ENCODE measurements around the gene CACNA1C.

DNA sequence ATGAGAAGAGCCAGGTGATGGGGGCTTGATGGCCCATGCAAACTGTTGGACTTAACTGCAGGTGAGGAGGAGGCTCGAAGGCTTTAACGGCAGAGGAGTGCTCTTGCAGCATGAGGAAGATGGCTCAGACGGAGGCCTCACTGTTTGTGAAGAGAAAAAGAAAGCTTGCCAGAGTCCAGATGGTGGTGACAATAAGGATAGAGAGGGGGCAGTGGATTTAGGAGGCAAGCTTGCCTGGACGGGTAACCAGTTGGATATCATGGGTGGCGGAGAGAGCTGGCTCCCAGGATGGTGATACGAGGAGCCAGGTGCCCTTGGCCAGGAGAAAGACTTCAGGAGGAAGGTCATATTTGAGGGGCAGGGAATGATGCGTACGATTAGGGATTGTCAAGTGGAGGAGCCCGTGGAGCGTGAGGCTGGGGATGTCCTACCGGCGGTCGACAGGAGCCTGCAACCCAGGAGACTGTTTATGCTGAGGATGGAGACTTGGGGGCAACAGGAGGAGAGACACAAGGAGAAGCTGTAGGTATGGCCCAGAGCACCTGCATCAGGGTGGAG is 71.8 kb downstream of the CACNA1C start:
- TF ChIP-seq, protein P1, sequence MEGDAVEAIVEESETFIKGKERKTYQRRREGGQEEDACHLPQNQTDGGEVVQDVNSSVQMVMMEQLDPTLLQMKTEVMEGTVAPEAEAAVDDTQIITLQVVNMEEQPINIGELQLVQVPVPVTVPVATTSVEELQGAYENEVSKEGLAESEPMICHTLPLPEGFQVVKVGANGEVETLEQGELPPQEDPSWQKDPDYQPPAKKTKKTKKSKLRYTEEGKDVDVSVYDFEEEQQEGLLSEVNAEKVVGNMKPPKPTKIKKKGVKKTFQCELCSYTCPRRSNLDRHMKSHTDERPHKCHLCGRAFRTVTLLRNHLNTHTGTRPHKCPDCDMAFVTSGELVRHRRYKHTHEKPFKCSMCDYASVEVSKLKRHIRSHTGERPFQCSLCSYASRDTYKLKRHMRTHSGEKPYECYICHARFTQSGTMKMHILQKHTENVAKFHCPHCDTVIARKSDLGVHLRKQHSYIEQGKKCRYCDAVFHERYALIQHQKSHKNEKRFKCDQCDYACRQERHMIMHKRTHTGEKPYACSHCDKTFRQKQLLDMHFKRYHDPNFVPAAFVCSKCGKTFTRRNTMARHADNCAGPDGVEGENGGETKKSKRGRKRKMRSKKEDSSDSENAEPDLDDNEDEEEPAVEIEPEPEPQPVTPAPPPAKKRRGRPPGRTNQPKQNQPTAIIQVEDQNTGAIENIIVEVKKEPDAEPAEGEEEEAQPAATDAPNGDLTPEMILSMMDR (conservative IDR thresholded peaks at IDR 0.05 in 1 of 2, IDR thresholded peaks at IDR 0.05 in 1 of 2; ENCODE audit: low read depth in 1 of 2, low read length in 2 of 2), result no peak
- TF ChIP-seq EZH2 (IDR thresholded peaks at IDR 0.05; ENCODE audit: low read length, missing control alignments), result no peak
